Measurements from ENCODE around the gene WDR70.
"Not testable (repeated sequence)": the region's sequence is repeated elsewhere in the genome, so short reads cannot be mapped to it uniquely, and the experiment has no call there.

The WDR70 gene

GRCh38 chr5:37478121-37478894 is 99.2 kb downstream of the WDR70 start:
- Histone ChIP-seq H3K4me1 (ENCODE audit: insufficient read depth, low read length) (no peaks in the 10 kb centered on the region), H3K36me3 (ENCODE audit: insufficient read depth, low read length) (no peaks in the 10 kb centered on the region; the same call in 1 of the 2 replicates)

GRCh38 chr5:37481395-37481794 is 102.3 kb downstream of the WDR70 start:
- H3K36me3 ChIP-seq (ENCODE audit: insufficient read depth, low read length); H3K9ac ChIP-seq (ENCODE audit: low read depth, low read length); H3K4me1 ChIP-seq (ENCODE audit: insufficient read depth, low read length): not testable (repeated sequence)
- H3K9me3 ChIP-seq (ENCODE audit: control insufficient read depth, insufficient read depth, low read length): peaks cover 12% of the 10 kb centered on the region; the same call in 1 of the 2 replicates

More at GRCh38 chr5:37478121-37478894, 99.2 kb downstream of the WDR70 start:
- H3K9ac ChIP-seq (ENCODE audit: low read depth, low read length): no peak overlapping the region
- peaks cover 12% of the 10 kb centered on the region; the same call in 1 of the 2 replicates for H3K9me3 ChIP-seq (ENCODE audit: control insufficient read depth, insufficient read depth, low read length)

GRCh38 chr5:37490120-37490810 is 111.1 kb downstream of the WDR70 start:
- Histone ChIP-seq H3K36me3 (ENCODE audit: insufficient read depth, low read length) (no peaks in the 10 kb centered on the region), H3K4me1 (ENCODE audit: insufficient read depth, low read length) (no peaks in the 10 kb centered on the region), H3K9me3 (ENCODE audit: control insufficient read depth, insufficient read depth, low read length) (no peaks in the 10 kb centered on the region), H3K9ac (ENCODE audit: low read depth, low read length) (no peak overlapping the region)

GRCh38 chr5:37490931-37491330 is 111.8 kb downstream of the WDR70 start:
- no peaks in the 10 kb centered on the region for H3K4me1 ChIP-seq (ENCODE audit: insufficient read depth, low read length)
- H3K9me3 ChIP-seq (ENCODE audit: control insufficient read depth, insufficient read depth, low read length): no peaks in the 10 kb centered on the region
- H3K36me3 ChIP-seq (ENCODE audit: insufficient read depth, low read length): no peaks in the 10 kb centered on the region
- no peak overlapping the region for H3K9ac ChIP-seq (ENCODE audit: low read depth, low read length)

GRCh38 chr5:37492778-37493555 is 113.8 kb downstream of the WDR70 start:
- Histone ChIP-seq H3K9ac (ENCODE audit: low read depth, low read length) (no peak overlapping the region), H3K9me3 (ENCODE audit: control insufficient read depth, insufficient read depth, low read length) (no peaks in the 10 kb centered on the region), H3K36me3 (ENCODE audit: insufficient read depth, low read length) (no peaks in the 10 kb centered on the region), H3K4me1 (ENCODE audit: insufficient read depth, low read length) (no peaks in the 10 kb centered on the region)

- Histone ChIP-seq H3K9me3 (ENCODE audit: control insufficient read depth, insufficient read depth, low read length) (no peaks in the 10 kb centered on the region), H3K4me1 (ENCODE audit: insufficient read depth, low read length) (no peaks in the 10 kb centered on the region), H3K36me3 (ENCODE audit: insufficient read depth, low read length) (no peaks in the 10 kb centered on the region), H3K9ac (ENCODE audit: low read depth, low read length) (no peak overlapping the region)
Observed at GRCh38 chr5:37494756-37495155, 115.6 kb downstream of the WDR70 start.

- Histone ChIP-seq H3K4me1 (ENCODE audit: insufficient read depth, low read length) (no peaks in the 10 kb centered on the region), H3K9ac (ENCODE audit: low read depth, low read length) (no peak overlapping the region), H3K9me3 (ENCODE audit: control insufficient read depth, insufficient read depth, low read length) (no peaks in the 10 kb centered on the region), H3K36me3 (ENCODE audit: insufficient read depth, low read length) (no peaks in the 10 kb centered on the region)
Observed at GRCh38 chr5:37495210-37495609, 116.1 kb downstream of the WDR70 start.

- H3K9ac ChIP-seq (ENCODE audit: low read depth, low read length): no peak overlapping the region
- no peaks in the 10 kb centered on the region for H3K36me3 ChIP-seq (ENCODE audit: insufficient read depth, low read length)
- H3K9me3 ChIP-seq (ENCODE audit: control insufficient read depth, insufficient read depth, low read length): no peaks in the 10 kb centered on the region
- no peaks in the 10 kb centered on the region for H3K4me1 ChIP-seq (ENCODE audit: insufficient read depth, low read length)
Observed at GRCh38 chr5:37495668-37496347, 116.7 kb downstream of the WDR70 start.

- H3K4me1 ChIP-seq (ENCODE audit: insufficient read depth, low read length): no peaks in the 10 kb centered on the region
- no peaks in the 10 kb centered on the region for H3K9me3 ChIP-seq (ENCODE audit: control insufficient read depth, insufficient read depth, low read length)
- no peaks in the 10 kb centered on the region for H3K36me3 ChIP-seq (ENCODE audit: insufficient read depth, low read length)
- no peak overlapping the region for H3K9ac ChIP-seq (ENCODE audit: low read depth, low read length)
Observed at GRCh38 chr5:37496902-37497445, 117.9 kb downstream of the WDR70 start.

- no peak overlapping the region for H3K9ac ChIP-seq (ENCODE audit: low read depth, low read length)
- H3K4me1 ChIP-seq (ENCODE audit: insufficient read depth, low read length): no peaks in the 10 kb centered on the region
- H3K9me3 ChIP-seq (ENCODE audit: control insufficient read depth, insufficient read depth, low read length): no peaks in the 10 kb centered on the region
- H3K36me3 ChIP-seq (ENCODE audit: insufficient read depth, low read length): no peaks in the 10 kb centered on the region; the same call in 1 of the 2 replicates
Observed at GRCh38 chr5:37501152-37501551, 122.0 kb downstream of the WDR70 start.

- Histone ChIP-seq H3K4me1 (ENCODE audit: insufficient read depth, low read length) (no peaks in the 10 kb centered on the region), H3K9me3 (ENCODE audit: control insufficient read depth, insufficient read depth, low read length) (no peaks in the 10 kb centered on the region), H3K9ac (ENCODE audit: low read depth, low read length) (no peak overlapping the region), H3K36me3 (ENCODE audit: insufficient read depth, low read length) (no peaks in the 10 kb centered on the region; the same call in 1 of the 2 replicates)
Observed at GRCh38 chr5:37506241-37506640, 127.1 kb downstream of the WDR70 start.

- H3K9ac ChIP-seq (ENCODE audit: low read depth, low read length): no peak overlapping the region
Observed at GRCh38 chr5:37506722-37507121, 127.6 kb downstream of the WDR70 start.

GRCh38 chr5:37511646-37512045 is 132.5 kb downstream of the WDR70 start:
- H3K9me3 ChIP-seq (ENCODE audit: control insufficient read depth, insufficient read depth, low read length): no peaks in the 10 kb centered on the region
- no peak overlapping the region for H3K9ac ChIP-seq (ENCODE audit: low read depth, low read length)
- H3K4me1 ChIP-seq (ENCODE audit: insufficient read depth, low read length): no peaks in the 10 kb centered on the region
- H3K36me3 ChIP-seq (ENCODE audit: insufficient read depth, low read length): no peaks in the 10 kb centered on the region

More at GRCh38 chr5:37506722-37507121, 127.6 kb downstream of the WDR70 start:
- Histone ChIP-seq H3K36me3 (ENCODE audit: insufficient read depth, low read length) (no peaks in the 10 kb centered on the region; the same call in 1 of the 2 replicates), H3K9me3 (ENCODE audit: control insufficient read depth, insufficient read depth, low read length) (no peaks in the 10 kb centered on the region), H3K4me1 (ENCODE audit: insufficient read depth, low read length) (no peaks in the 10 kb centered on the region)

- H3K9ac ChIP-seq (ENCODE audit: low read depth, low read length): no peak overlapping the region
- peaks cover 3% of the 10 kb centered on the region; the same call in 1 of the 2 replicates for H3K9me3 ChIP-seq (ENCODE audit: control insufficient read depth, insufficient read depth, low read length)
- H3K4me1 ChIP-seq (ENCODE audit: insufficient read depth, low read length): no peaks in the 10 kb centered on the region
- H3K36me3 ChIP-seq (ENCODE audit: insufficient read depth, low read length): no peaks in the 10 kb centered on the region
Observed at GRCh38 chr5:37514946-37515345, 135.8 kb downstream of the WDR70 start.
